ENCODE results near the gene PPP1R27. TPM values are rescaled to one million over a fixed set of nuclear protein-coding genes. Genes with fewer than 3 reads are reported as not detected.

PPP1R27 gene
- total and polyA plus RNA-seq, 7 donors, result 296 to 2,217 (median 976) TPM

- peaks cover 0 to 48% (median 14%) of the 10 kb centered on the region in 3 donors for H3K27me3 ChIP-seq (ENCODE audit: insufficient read depth in 3 of 3, low read length in 2 of 3)
- no peak for ATAC-seq
These were observed 24.4 kb downstream of the PPP1R27 start for GRCh38 chr17:81810476-81810875.

GRCh38 chr17:81809556-81809998, 25.3 kb downstream of the PPP1R27 start:
- 69 to 78% (median 74%) methylated on average over 7 of the region's 7 CpGs for WGBS, 3 donors

More at GRCh38 chr17:81810476-81810875, 24.4 kb downstream of the PPP1R27 start:
- intact Hi-C loops (cut with DNase I), result no loop called here
- no peaks in the 10 kb centered on the region for H3K4me1 ChIP-seq
- no peak overlapping the region for H3K4me3 ChIP-seq
- TF ChIP-seq CTCF (IDR thresholded peaks at IDR 0.05), result no peak
- 66 to 82% (median 74%) methylated on average over 5 to 8 of the region's 8 CpGs for WGBS, 3 donors
- no peaks in the 10 kb centered on the region for H3K9me3 ChIP-seq
- H3K36me3 ChIP-seq (ENCODE audit: insufficient read depth in 1 of 2, low read depth in 1 of 2), result no peaks in the 10 kb centered on the region
- no peak overlapping the region for H3K27ac ChIP-seq
- DNase-seq, result no peak

GRCh38 chr17:81808778-81809555, 25.9 kb downstream of the PPP1R27 start:
- no peaks in the 10 kb centered on the region for H3K4me1 ChIP-seq
- H3K4me3 ChIP-seq, result no peak overlapping the region
- H3K27ac ChIP-seq, result no peak overlapping the region
- H3K27me3 ChIP-seq (ENCODE audit: insufficient read depth in 3 of 3, low read length in 2 of 3), result peaks cover 0 to 62% (median 21%) of the 10 kb centered on the region in 3 donors
- no peaks in the 10 kb centered on the region for H3K36me3 ChIP-seq (ENCODE audit: insufficient read depth in 1 of 2, low read depth in 1 of 2)
- intact Hi-C loops (cut with DNase I), result no loop called here
- 66 to 71% (median 66%) methylated on average over 18 to 20 of the region's 20 CpGs for WGBS, 3 donors
- TF ChIP-seq CTCF (IDR thresholded peaks at IDR 0.05), result no peak
- no peaks in the 10 kb centered on the region for H3K9me3 ChIP-seq
- DNase-seq (no peak), ATAC-seq (no peak)

More at GRCh38 chr17:81809556-81809998, 25.3 kb downstream of the PPP1R27 start:
- Histone ChIP-seq H3K36me3 (ENCODE audit: insufficient read depth in 1 of 2, low read depth in 1 of 2) (no peaks in the 10 kb centered on the region), H3K4me3 (no peak overlapping the region), H3K27me3 (ENCODE audit: insufficient read depth in 3 of 3, low read length in 2 of 3) (peaks cover 0 to 56% (median 17%) of the 10 kb centered on the region in 3 donors), H3K27ac (no peak overlapping the region), H3K4me1 (no peaks in the 10 kb centered on the region), H3K9me3 (no peaks in the 10 kb centered on the region)
- DNase-seq (no peak), ATAC-seq (no peak)
- intact Hi-C loops (cut with DNase I), result no loop called here
- no peak for TF ChIP-seq CTCF (IDR thresholded peaks at IDR 0.05)

GRCh38 chr17:81807839-81808238, 27.0 kb downstream of the PPP1R27 start:
- DNase-seq, result no peak
- intact Hi-C loops (cut with DNase I), result no loop called here
- Histone ChIP-seq H3K27ac (no peak overlapping the region), H3K36me3 (ENCODE audit: insufficient read depth in 1 of 2, low read depth in 1 of 2) (no peaks in the 10 kb centered on the region), H3K4me3 (no peak overlapping the region), H3K4me1 (no peaks in the 10 kb centered on the region), H3K27me3 (ENCODE audit: insufficient read depth in 3 of 3, low read length in 2 of 3) (peaks cover 0 to 73% (median 30%) of the 10 kb centered on the region in 3 donors), H3K9me3 (no peaks in the 10 kb centered on the region)
- TF ChIP-seq CTCF (IDR thresholded peaks at IDR 0.05), result no peak
- WGBS, 3 donors, result 42 to 55% (median 47%) methylated on average over 13 of the region's 13 CpGs
- no peak for ATAC-seq
